GM23248 (cell line): ENCODE measurements around the gene RAB17. TPM values are rescaled to one million over a fixed set of nuclear protein-coding genes. Genes with fewer than 3 reads are reported as not detected.

Experiments
- DNase-seq: peaks from one replicate; pipeline ENCODE4 v3.0.0-alpha.2; 2015
- H2AFZ ChIP-seq: fragments of 200-600 bp; sonication (generic); 2 replicates; pipeline ENCODE4 v1.6.1; 2016; ENCODE audit warnings: antibody characterized with exemption
- H3F3A ChIP-seq: fragments of 200-600 bp; sonication (generic); 2 replicates; pipeline ENCODE4 v1.6.1; 2016; ENCODE audit warnings: mild to moderate bottlenecking, antibody characterized with exemption, mixed run types; ENCODE audit not compliant: insufficient read depth
- H3K27ac ChIP-seq: fragments of 200-600 bp; sonication (generic); 2 replicates; pipeline ENCODE4 v1.5.1; 2016; ENCODE audit warnings: mild to moderate bottlenecking
- H3K27me3 ChIP-seq: fragments of 200-600 bp; sonication (generic); replicated peaks from 2 replicates; pipeline ENCODE4 v1.6.1; 2016; ENCODE audit warnings: mild to moderate bottlenecking; ENCODE audit not compliant: insufficient read depth
- H3K36me3 ChIP-seq: fragments of 200-600 bp; sonication (generic); 2 replicates; pipeline ENCODE4 v1.6.1; 2016; ENCODE audit warnings: low read depth, mild to moderate bottlenecking
- H3K4me1 ChIP-seq: fragments of 200-600 bp; sonication (generic); 2 replicates; pipeline ENCODE4 v1.6.1; 2016; ENCODE audit warnings: mild to moderate bottlenecking; ENCODE audit not compliant: insufficient read depth
- H3K4me2 ChIP-seq: fragments of 200-600 bp; sonication (generic); one replicate; pipeline ENCODE4 v1.6.1; 2016; ENCODE audit warnings: mild to moderate bottlenecking; ENCODE audit not compliant: unreplicated experiment
- H3K4me3 ChIP-seq: fragments of 200-600 bp; sonication (generic); 2 replicates; pipeline ENCODE4 v1.5.1; 2016; ENCODE audit warnings: mild to moderate bottlenecking
- H3K79me2 ChIP-seq: fragments of 200-600 bp; sonication (generic); 2 replicates; pipeline ENCODE4 v1.6.1; 2016; ENCODE audit warnings: mild to moderate bottlenecking; ENCODE audit not compliant: insufficient read depth
- H3K9ac ChIP-seq: fragments of 200-600 bp; sonication (generic); 2 replicates; pipeline ENCODE4 v1.6.1; 2016; ENCODE audit warnings: mild to moderate bottlenecking
- H3K9me2 ChIP-seq: fragments of 200-600 bp; sonication (generic); 2 replicates; pipeline ENCODE4 v1.6.1; 2016; ENCODE audit warnings: mixed run types, mild to moderate bottlenecking, moderate library complexity; ENCODE audit not compliant: insufficient read depth
- H3K9me3 ChIP-seq: fragments of 200-600 bp; sonication (generic); one replicate; pipeline ENCODE4 v1.6.1; 2017; ENCODE audit warnings: low read depth
- H4K20me1 ChIP-seq: fragments of 200-600 bp; sonication (generic); 2 replicates; pipeline ENCODE4 v1.6.0; 2016; ENCODE audit not compliant: insufficient read depth
- EZH2 ChIP-seq: fragments of 200-600 bp; sonication (generic); IDR thresholded peaks from 2 replicates; pipeline ENCODE4 v1.6.1; 2018; ENCODE audit warnings: antibody characterized with exemption, mild to moderate bottlenecking; ENCODE audit not compliant: insufficient read depth, poor library complexity, severe bottlenecking
- EZH2phosphoT487 ChIP-seq: fragments of 200-600 bp; sonication (generic); IDR thresholded peaks from 2 replicates; pipeline ENCODE4 v1.6.1; 2018; ENCODE audit warnings: antibody characterized with exemption, moderate library complexity, mild to moderate bottlenecking, low read depth; ENCODE audit not compliant: insufficient read depth
- WGBS, 2 experiments: methylation state at CpG; one replicate each; pipeline ENCODE4 v1.1.6; 2015 to 2017; ENCODE audit warnings: low lambda C conversion rate in 2 of 2, low coverage in 1 of 2; ENCODE audit errors: missing lambda C conversion rate in 2 of 2; 5-methylcytosine and 5-hydroxymethylcytosine counted together
- in situ Hi-C: fragments of 300-500 bp; cut with MboI; formaldehyde crosslinking; loops from 2 replicates; pipeline ENCODE4 v1.15.0; 2020
- polyA plus RNA-seq: library from polyadenylated mRNA; unstranded; fragments of >200 nt; fragmentation: Nextera tagmentation; extraction: Ambion mirVana; gene quantifications from 2 replicates; pipeline ENCODE4 v1.2.1, GENCODE V29; 2016
- total RNA-seq: library from RNA; depleted of rRNA; stranded (reverse); fragments of >200 nt; shearing (Covaris generic); gene quantifications from 2 replicates; pipeline ENCODE4 v1.2.3, GENCODE V29; 2014

The RAB17 gene
- total and polyA plus RNA-seq, 2 experiments from 2014 or later = 1.7 TPM; not detected in 1

GRCh38 chr2:237556773-237557632 lies 33.5 kb downstream of the RAB17 start:
- no peak for DNase-seq
- H2AFZ ChIP-seq = no peak overlapping the region
- no peaks in the 10 kb centered on the region for H3K9me3 ChIP-seq
- no peaks in the 10 kb centered on the region for H3K27me3 ChIP-seq
- H3F3A ChIP-seq = no peaks in the 10 kb centered on the region
- no peaks in the 10 kb centered on the region for H3K9me2 ChIP-seq
- in situ Hi-C loops = loop anchor here (25.0 kb wide), 1 partner anchor 395 kb away; no protein-coding TSS in a partner anchor
- H4K20me1 ChIP-seq = no peaks in the 10 kb centered on the region
- H3K9ac ChIP-seq = no peak overlapping the region
- no peak overlapping the region for H3K4me3 ChIP-seq
- 63 to 64% methylated on average over 11 of the region's 11 CpGs for WGBS, 2 experiments
- no peak overlapping the region for H3K4me2 ChIP-seq
- no peaks in the 10 kb centered on the region for H3K4me1 ChIP-seq
- TF ChIP-seq EZH2 (no peak), EZH2phosphoT487 (no peak)
- peaks cover 5% of the 10 kb centered on the region; the same call in 1 of the 2 replicates for H3K36me3 ChIP-seq
- no peaks in the 10 kb centered on the region for H3K79me2 ChIP-seq
- no peak overlapping the region for H3K27ac ChIP-seq

GRCh38 chr2:237555560-237555959 lies 35.0 kb downstream of the RAB17 start:
- Histone ChIP-seq H3K4me2 (no peak overlapping the region), H3K79me2 (no peaks in the 10 kb centered on the region), H3K9me2 (no peaks in the 10 kb centered on the region), H3K4me3 (no peak overlapping the region), H4K20me1 (no peaks in the 10 kb centered on the region), H3K27ac (no peak overlapping the region), H3F3A (no peaks in the 10 kb centered on the region), H3K27me3 (no peaks in the 10 kb centered on the region), H2AFZ (no peak overlapping the region), H3K9me3 (no peaks in the 10 kb centered on the region), H3K4me1 (no peaks in the 10 kb centered on the region), H3K9ac (no peak overlapping the region), H3K36me3 (peaks cover 5% of the 10 kb centered on the region; the same call in 1 of the 2 replicates)
- WGBS, 2 experiments = 81 to 86% methylated on average over 1 of the region's 1 CpG
- no peak for DNase-seq
- no peak for TF ChIP-seq EZH2
- no peak for TF ChIP-seq EZH2phosphoT487
- in situ Hi-C loops = loop anchor here (25.0 kb wide), 1 partner anchor 393 kb away; no protein-coding TSS in a partner anchor

- H3K9me2 ChIP-seq = no peaks in the 10 kb centered on the region
- no peaks in the 10 kb centered on the region for H3K79me2 ChIP-seq
- no peak overlapping the region for H3K4me2 ChIP-seq
- H3K4me1 ChIP-seq = no peaks in the 10 kb centered on the region
- no peaks in the 10 kb centered on the region for H3K9me3 ChIP-seq
- in situ Hi-C loops = loop anchor here (25.0 kb wide), 1 partner anchor 392 kb away; no protein-coding TSS in a partner anchor
- 77 to 78% methylated on average over 7 of the region's 7 CpGs for WGBS, 2 experiments
- DNase-seq = no peak
- H3K4me3 ChIP-seq = no peak overlapping the region
- no peak overlapping the region for H2AFZ ChIP-seq
- H4K20me1 ChIP-seq = no peaks in the 10 kb centered on the region
- no peak overlapping the region for H3K27ac ChIP-seq
- peaks cover 5% of the 10 kb centered on the region; the same call in 1 of the 2 replicates for H3K36me3 ChIP-seq
- no peak overlapping the region for H3K9ac ChIP-seq
- TF ChIP-seq EZH2 = no peak
- TF ChIP-seq EZH2phosphoT487 = no peak
- H3F3A ChIP-seq = no peaks in the 10 kb centered on the region
- H3K27me3 ChIP-seq = no peaks in the 10 kb centered on the region
These were observed 36.6 kb downstream of the RAB17 start for GRCh38 chr2:237553948-237554347.

GRCh38 chr2:237552908-237553307 lies 37.6 kb downstream of the RAB17 start:
- Histone ChIP-seq H3K27me3 (no peaks in the 10 kb centered on the region), H3K9me2 (no peaks in the 10 kb centered on the region), H3K4me2 (no peak overlapping the region), H3K36me3 (peaks cover 5% of the 10 kb centered on the region; the same call in 1 of the 2 replicates), H3K4me3 (no peak overlapping the region), H4K20me1 (no peaks in the 10 kb centered on the region), H3K9me3 (no peaks in the 10 kb centered on the region), H2AFZ (no peak overlapping the region), H3K27ac (no peak overlapping the region), H3K9ac (no peak overlapping the region), H3K79me2 (no peaks in the 10 kb centered on the region), H3K4me1 (no peaks in the 10 kb centered on the region), H3F3A (no peaks in the 10 kb centered on the region)
- DNase-seq = no peak
- no peak for TF ChIP-seq EZH2phosphoT487
- TF ChIP-seq EZH2 = no peak
- in situ Hi-C loops = loop anchor here (25.0 kb wide), 1 partner anchor 391 kb away; no protein-coding TSS in a partner anchor
- WGBS, 2 experiments = 82% methylated on average over 6 of the region's 6 CpGs
